ENCODE results near the gene RNF187. TPM values are rescaled to one million over a fixed set of nuclear protein-coding genes. Genes with fewer than 3 reads are reported as not detected.

The RNF187 gene
- total and polyA plus RNA-seq, 12 donors = 18.9 to 99.7 (median 85.9) TPM

DNA sequence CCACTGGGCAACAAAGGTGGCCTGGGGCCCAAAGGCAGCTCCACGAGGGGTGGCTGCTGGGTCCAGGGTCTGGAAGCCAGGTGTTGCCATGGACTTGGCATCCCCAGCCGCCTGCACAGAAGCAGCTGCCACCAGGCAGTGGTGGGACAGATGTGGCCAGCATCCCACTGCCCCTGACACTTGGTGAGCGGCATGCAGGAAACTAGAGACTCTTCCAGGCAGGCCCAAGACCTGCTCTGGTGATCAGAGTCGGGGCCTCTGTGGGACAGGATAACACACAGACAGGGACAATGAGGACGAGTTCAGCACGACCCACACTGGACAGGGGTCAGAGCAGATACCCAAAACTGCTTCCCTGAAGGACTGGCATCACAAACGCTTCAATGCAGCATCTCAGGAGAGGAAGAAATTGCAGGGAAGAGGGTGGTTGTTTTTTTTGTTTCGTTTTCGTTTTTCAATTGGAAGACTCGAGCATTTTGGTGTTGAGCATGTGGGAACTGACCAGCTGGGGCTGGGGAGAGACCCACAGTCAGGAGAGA, 34.1 kb upstream of the RNF187 start:
- Histone ChIP-seq H3K4me3 (no peak overlapping the region), H3K9me3 (no peaks in the 10 kb centered on the region), H3K27me3 (peaks cover 0 to 12% (median 5%) of the 10 kb centered on the region in 7 donors), H3K27ac (no peak overlapping the region), H3K4me1 (peaks cover 0 to 41% (median 21%) of the 10 kb centered on the region in 9 donors), H3K36me3 (peaks cover 0 to 7% (median 0%) of the 10 kb centered on the region in 9 donors)
- ATAC-seq (no peak), DNase-seq (no peak)
- intact Hi-C loops (cut with DNase I) = no loop called here
- WGBS, 2 donors = 75 to 84% methylated on average over 10 of the region's 10 CpGs
- no peak for TF ChIP-seq CTCF (IDR thresholded peaks at IDR 0.05)

GRCh38 chr1:228453614-228454013, 33.6 kb upstream of the RNF187 start:
- Histone ChIP-seq H3K4me3 (no peak overlapping the region), H3K4me1 (peaks cover 0 to 45% (median 26%) of the 10 kb centered on the region in 9 donors), H3K27ac (no peak overlapping the region), H3K27me3 (peaks cover 0 to 12% (median 5%) of the 10 kb centered on the region in 7 donors), H3K9me3 (no peaks in the 10 kb centered on the region), H3K36me3 (peaks cover 0 to 7% (median 0%) of the 10 kb centered on the region in 9 donors)
- 96% methylated on average over 3 of the region's 3 CpGs for WGBS, 2 donors
- no peak for TF ChIP-seq CTCF (IDR thresholded peaks at IDR 0.05)
- ATAC-seq (no peak), DNase-seq (no peak)
- intact Hi-C loops (cut with DNase I) = no loop called here

GRCh38 chr1:228454238-228454637, 32.9 kb upstream of the RNF187 start:
- Histone ChIP-seq H3K27ac (no peak overlapping the region), H3K27me3 (peaks cover 0 to 17% (median 6%) of the 10 kb centered on the region in 7 donors), H3K4me3 (no peak overlapping the region), H3K36me3 (peaks cover 0 to 7% (median 0%) of the 10 kb centered on the region in 9 donors), H3K9me3 (no peaks in the 10 kb centered on the region), H3K4me1 (peaks cover 0 to 51% (median 32%) of the 10 kb centered on the region in 9 donors)
- TF ChIP-seq CTCF (IDR thresholded peaks at IDR 0.05) = no peak
- intact Hi-C loops (cut with DNase I) = no loop called here
- ATAC-seq = no peak
- WGBS, 2 donors = 61 to 68% methylated on average over 1 of the region's 1 CpG
- DNase-seq = no peak

- no peak for ATAC-seq
- DNase-seq = no peak
- peaks cover 0 to 7% (median 0%) of the 10 kb centered on the region in 9 donors for H3K36me3 ChIP-seq
- intact Hi-C loops (cut with DNase I) = loop anchor here in 1 of 10 donors (2.0 kb wide), 1 partner anchor 31 kb away; the partner anchor contains the start of gene RNF187
- WGBS, 2 donors = 44 to 48% methylated on average over 1 of the region's 1 CpG
- peaks cover 3 to 56% (median 36%) of the 10 kb centered on the region in 9 donors for H3K4me1 ChIP-seq
- H3K27ac ChIP-seq = no peak overlapping the region
- peak overlapping the region in 3 of 10 donors; percentile 65 to 68 (median 67) for H3K4me3 ChIP-seq
- peaks cover 0 to 31% (median 14%) of the 10 kb centered on the region in 7 donors for H3K27me3 ChIP-seq
- peak in 1 of 9 donors; percentile 24 for TF ChIP-seq CTCF (IDR thresholded peaks at IDR 0.05)
- H3K9me3 ChIP-seq = no peaks in the 10 kb centered on the region
These were observed 31.5 kb upstream of the RNF187 start for GRCh38 chr1:228455715-228456114.

All from heart right ventricle (tissue), 16 donors.